Mesenchymal stem cell (in vitro differentiated cells and primary cell): ENCODE measurements around the gene FMN1.

Source experiments
- DNase-seq: peaks from one replicate; pipeline ENCODE4 v3.0.0-alpha.2; 2013
- H2AFZ ChIP-seq: one replicate; pipeline ENCODE4 v1.6.1; 2013; ENCODE audit warnings: low read depth, mild to moderate bottlenecking, control low read depth, inconsistent platforms, low read length, moderate library complexity
- H2AK5ac ChIP-seq: 2 replicates; pipeline ENCODE4 v1.6.1; 2013; ENCODE audit warnings: low read length, moderate library complexity, mild to moderate bottlenecking, inconsistent platforms; ENCODE audit not compliant: severe bottlenecking
- H2BK120ac ChIP-seq: one replicate; pipeline ENCODE4 v1.6.1; 2013; ENCODE audit warnings: low read depth, mild to moderate bottlenecking, inconsistent platforms, low read length, moderate library complexity
- H2BK12ac ChIP-seq, 2 experiments: one replicate each; pipeline ENCODE4 v1.6.1; 2013; ENCODE audit warnings: inconsistent platforms in 2 of 2, low read length in 2 of 2, mild to moderate bottlenecking in 2 of 2, moderate library complexity in 2 of 2, control low read depth in 1 of 2
- H2BK15ac ChIP-seq: one replicate; pipeline ENCODE4 v1.6.1; 2013; ENCODE audit warnings: mild to moderate bottlenecking, low read depth, inconsistent platforms; ENCODE audit not compliant: poor library complexity, severe bottlenecking
- H2BK5ac ChIP-seq: 2 replicates; pipeline ENCODE4 v1.6.1; 2013; ENCODE audit warnings: low read depth, mild to moderate bottlenecking, low read length, control low read depth, inconsistent platforms; ENCODE audit not compliant: poor library complexity, severe bottlenecking
- H3K14ac ChIP-seq, 2 experiments: one replicate each; pipeline ENCODE4 v1.6.1; 2013; ENCODE audit warnings: inconsistent platforms in 2 of 2, low read length in 2 of 2, control low read depth in 1 of 2, mild to moderate bottlenecking in 1 of 2, moderate library complexity in 1 of 2
- H3K18ac ChIP-seq, 2 experiments: one replicate each; pipeline ENCODE4 v1.6.1; 2013; ENCODE audit warnings: inconsistent platforms in 2 of 2, low read length in 2 of 2, control low read depth in 1 of 2, low read depth in 1 of 2, mild to moderate bottlenecking in 1 of 2
- H3K23ac ChIP-seq, 2 experiments: one replicate each; pipeline ENCODE4 v1.6.1; 2013; ENCODE audit warnings: inconsistent platforms in 2 of 2, low read length in 2 of 2, mild to moderate bottlenecking in 2 of 2, moderate library complexity in 2 of 2, control low read depth in 1 of 2
- H3K27ac ChIP-seq: 2 replicates; pipeline ENCODE4 v1.5.1; 2013; ENCODE audit warnings: mild to moderate bottlenecking, moderate library complexity, low read length, control low read depth, inconsistent platforms; ENCODE audit not compliant: poor library complexity, severe bottlenecking
- H3K27me3 ChIP-seq, 2 experiments: 2 replicates each; pipeline versions ENCODE4 v1.6.1 to v1.7.0; 2013; ENCODE audit warnings: low read length in 2 of 2, mild to moderate bottlenecking in 2 of 2, moderate library complexity in 2 of 2, control low read depth in 1 of 2, inconsistent platforms in 1 of 2; ENCODE audit not compliant: control insufficient read depth in 1 of 2, insufficient read depth in 1 of 2
- H3K36me3 ChIP-seq, 2 experiments: 2 replicates each; pipeline versions ENCODE4 v1.6.1 to v1.7.0; 2013; ENCODE audit warnings: low read length in 2 of 2, control low read depth in 1 of 2, inconsistent platforms in 1 of 2, low read depth in 1 of 2, mild to moderate bottlenecking in 1 of 2; ENCODE audit not compliant: insufficient read depth in 2 of 2, control insufficient read depth in 1 of 2
- H3K4ac ChIP-seq, 2 experiments: one replicate each; pipeline ENCODE4 v1.6.1; 2013; ENCODE audit warnings: inconsistent platforms in 2 of 2, low read length in 2 of 2, mild to moderate bottlenecking in 2 of 2, moderate library complexity in 2 of 2, control low read depth in 1 of 2, low read depth in 1 of 2
- H3K4me1 ChIP-seq: 2 replicates; pipeline ENCODE4 v1.6.1; 2013; ENCODE audit warnings: low read depth, low read length, control low read depth; ENCODE audit not compliant: control insufficient read depth, insufficient read depth
- H3K4me2 ChIP-seq: 2 replicates; pipeline ENCODE4 v1.6.1; 2013; ENCODE audit warnings: low read length, mild to moderate bottlenecking, inconsistent platforms; ENCODE audit not compliant: poor library complexity, severe bottlenecking
- H3K4me3 ChIP-seq, 2 experiments: 2 replicates each; pipeline versions ENCODE4 v1.5.1 to v1.7.0; 2013; ENCODE audit warnings: low read length in 2 of 2, mild to moderate bottlenecking in 2 of 2, control low read depth in 1 of 2, low read depth in 1 of 2; ENCODE audit not compliant: insufficient read depth in 1 of 2
- H3K79me1 ChIP-seq: replicated peaks from 2 replicates; pipeline ENCODE4 v1.6.1; 2013; ENCODE audit warnings: mild to moderate bottlenecking, control low read depth, low read length, inconsistent platforms; ENCODE audit not compliant: poor library complexity, severe bottlenecking
- H3K9ac ChIP-seq: 2 replicates; pipeline ENCODE4 v1.7.0; 2013; ENCODE audit warnings: mild to moderate bottlenecking, low read length, moderate library complexity
- H3K9me3 ChIP-seq: 2 replicates; pipeline ENCODE4 v1.7.0; 2013; ENCODE audit warnings: mild to moderate bottlenecking, low read length; ENCODE audit not compliant: control insufficient read depth
- H4K8ac ChIP-seq: one replicate; pipeline ENCODE4 v1.6.1; 2013; ENCODE audit warnings: inconsistent platforms, mild to moderate bottlenecking, low read length, moderate library complexity
- H4K91ac ChIP-seq: one replicate; pipeline ENCODE4 v1.6.1; 2013; ENCODE audit warnings: mild to moderate bottlenecking, low read length, inconsistent platforms
- WGBS: methylation state at CpG from one replicate; pipeline ENCODE4 v1.1.7; 2013; ENCODE audit warnings: mixed read lengths; 5-methylcytosine and 5-hydroxymethylcytosine counted together

FMN1 gene

GRCh38 chr15:32843219-32843815, 351.2 kb downstream of the FMN1 start:
- WGBS: 85% methylated on average over 6 of the region's 6 CpGs
- DNase-seq: no peak
- no peak overlapping the region for H3K18ac ChIP-seq
- no peak overlapping the region for H2BK5ac ChIP-seq
- H2BK120ac ChIP-seq: no peak overlapping the region
- H2AK5ac ChIP-seq: no peak overlapping the region
- H2AFZ ChIP-seq: no peak overlapping the region
- H2BK15ac ChIP-seq: no peak overlapping the region
- no peak overlapping the region for H3K14ac ChIP-seq
- H3K27me3 ChIP-seq: no peaks in the 10 kb centered on the region
- H3K4me3 ChIP-seq: no peak overlapping the region
- H2BK12ac ChIP-seq: no peak overlapping the region
- H3K79me1 ChIP-seq: no peaks in the 10 kb centered on the region
- no peak overlapping the region for H3K4ac ChIP-seq
- H3K9me3 ChIP-seq: no peaks in the 10 kb centered on the region
- H3K27ac ChIP-seq: no peak overlapping the region
- no peak overlapping the region for H3K23ac ChIP-seq
- no peaks in the 10 kb centered on the region for H3K36me3 ChIP-seq
- no peak overlapping the region for H4K8ac ChIP-seq
- H3K9ac ChIP-seq: peak overlapping the region; percentile 15
- no peak overlapping the region for H3K4me2 ChIP-seq
- H3K4me1 ChIP-seq: peaks cover 6% of the 10 kb centered on the region
- no peak overlapping the region for H4K91ac ChIP-seq

GRCh38 chr15:32842081-32842480, 352.4 kb downstream of the FMN1 start:
- H2BK12ac ChIP-seq: no peak overlapping the region
- H2AFZ ChIP-seq: no peak overlapping the region
- H2BK120ac ChIP-seq: no peak overlapping the region
- H3K18ac ChIP-seq: peak overlapping the region in 1 of 2 experiments; percentile 61
- no peak overlapping the region for H4K8ac ChIP-seq
- no peaks in the 10 kb centered on the region for H3K36me3 ChIP-seq
- peaks cover 6% of the 10 kb centered on the region for H3K4me1 ChIP-seq
- H2BK15ac ChIP-seq: no peak overlapping the region
- H3K23ac ChIP-seq: no peak overlapping the region
- H3K4me3 ChIP-seq: no peak overlapping the region
- no peaks in the 10 kb centered on the region for H3K27me3 ChIP-seq
- no peak overlapping the region for H3K4me2 ChIP-seq
- H4K91ac ChIP-seq: no peak overlapping the region
- no peak overlapping the region for H3K27ac ChIP-seq
- peak overlapping the region in 1 of 2 experiments; percentile 57 for H3K4ac ChIP-seq
- WGBS: 84% methylated on average over 6 of the region's 6 CpGs
- H2AK5ac ChIP-seq: no peak overlapping the region
- H2BK5ac ChIP-seq: no peak overlapping the region
- H3K79me1 ChIP-seq: no peaks in the 10 kb centered on the region
- H3K9me3 ChIP-seq: no peaks in the 10 kb centered on the region
- DNase-seq: no peak
- peak overlapping the region; percentile 2 for H3K9ac ChIP-seq
- H3K14ac ChIP-seq: no peak overlapping the region

- Histone ChIP-seq H3K79me1 (no peaks in the 10 kb centered on the region), H2AK5ac (peak overlapping the region; percentile 4), H3K23ac (no peak overlapping the region), H2BK15ac (no peak overlapping the region), H2BK12ac (peak overlapping the region; percentile 92 to 97), H3K4me2 (no peak overlapping the region), H3K27me3 (no peaks in the 10 kb centered on the region), H4K91ac (no peak overlapping the region), H3K18ac (peak overlapping the region; percentile 6 to 71), H2BK5ac (no peak overlapping the region), H3K14ac (peak overlapping the region in 1 of 2 experiments; percentile 93), H2BK120ac (peak overlapping the region; percentile 4), H3K9me3 (no peaks in the 10 kb centered on the region), H4K8ac (peak overlapping the region; percentile 10), H3K36me3 (no peaks in the 10 kb centered on the region), H2AFZ (no peak overlapping the region), H3K4ac (peak overlapping the region; percentile 10 to 40), H3K9ac (peak overlapping the region; percentile 21), H3K4me1 (peaks cover 6% of the 10 kb centered on the region), H3K4me3 (no peak overlapping the region), H3K27ac (no peak overlapping the region)
- 26% methylated on average over 5 of the region's 6 CpGs for WGBS
- peak; percentile 58 for DNase-seq
These were observed 353.8 kb downstream of the FMN1 start for GRCh38 chr15:32840507-32841245.

GRCh38 chr15:32838820-32839219, 355.7 kb downstream of the FMN1 start:
- Histone ChIP-seq H3K9me3 (no peaks in the 10 kb centered on the region), H2BK12ac (peak overlapping the region; percentile 26 to 86), H3K18ac (peak overlapping the region; percentile 40 to 85), H3K4ac (peak overlapping the region; percentile 21 to 80), H2BK15ac (peak overlapping the region; percentile 89), H3K4me2 (no peak overlapping the region), H4K91ac (peak overlapping the region; percentile 88), H2BK120ac (peak overlapping the region; percentile 64), H3K79me1 (no peaks in the 10 kb centered on the region), H3K4me1 (peaks cover 6% of the 10 kb centered on the region), H3K23ac (no peak overlapping the region), H3K27me3 (no peaks in the 10 kb centered on the region), H2BK5ac (no peak overlapping the region), H3K4me3 (no peak overlapping the region), H3K36me3 (no peaks in the 10 kb centered on the region), H2AK5ac (no peak overlapping the region), H4K8ac (peak overlapping the region; percentile 92), H3K9ac (no peak overlapping the region), H3K14ac (no peak overlapping the region), H3K27ac (no peak overlapping the region), H2AFZ (no peak overlapping the region)
- DNase-seq: peak; percentile 94
- 42% methylated on average over 8 of the region's 8 CpGs for WGBS
